NOMO-1 treated with DMSO at 0.1 percent for 48 hours (cell line): Measurements from ENCODE around the gene ZNF24.

Source experiments
- DNase-seq: peaks from one replicate; lab custom pipeline; 2025; ENCODE audit not compliant: unreplicated experiment; lab: John Stamatoyannopoulos, UW

The ZNF24 gene

DNA sequence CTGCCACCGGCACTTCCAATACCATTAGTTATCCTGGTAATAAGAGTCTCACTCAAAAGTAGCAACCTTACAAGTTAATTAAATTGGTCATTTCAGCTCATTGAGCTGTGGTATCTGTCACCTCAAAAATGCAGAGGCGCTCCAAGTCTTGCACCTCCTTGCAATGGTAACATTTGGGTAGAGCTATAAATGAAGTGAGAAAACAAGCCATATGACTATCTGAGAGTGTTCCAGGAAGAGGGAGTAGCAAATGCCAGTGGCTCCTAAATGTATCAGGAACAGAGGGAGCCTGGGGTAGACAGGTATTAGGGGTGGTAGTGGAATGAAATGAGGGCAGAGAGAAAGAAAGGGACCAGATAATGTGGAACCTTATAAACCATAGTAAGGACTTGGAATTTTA is 48.2 kb downstream of the ZNF24 start:
- DNase-seq, result no peak

DNA sequence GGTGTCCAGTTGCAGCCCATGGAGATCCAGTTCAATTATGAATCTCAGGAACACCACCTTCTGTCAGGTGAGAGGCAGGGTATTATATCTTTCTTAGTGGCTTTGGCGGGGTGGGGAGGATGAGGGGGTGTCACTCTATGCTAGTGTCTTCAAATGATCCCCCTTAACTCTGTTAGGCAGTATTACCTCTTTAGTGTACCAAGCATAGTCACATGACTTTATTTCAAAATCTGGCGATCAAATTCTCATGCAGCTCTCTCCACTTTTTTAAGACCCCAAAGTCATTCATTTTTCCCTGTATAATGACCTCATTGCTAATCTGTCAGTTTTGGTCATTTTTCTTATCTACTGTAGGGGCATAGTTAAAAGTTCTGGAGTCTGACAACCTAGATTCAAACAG is 53.1 kb downstream of the ZNF24 start:
- DNase-seq, result no peak

DNA sequence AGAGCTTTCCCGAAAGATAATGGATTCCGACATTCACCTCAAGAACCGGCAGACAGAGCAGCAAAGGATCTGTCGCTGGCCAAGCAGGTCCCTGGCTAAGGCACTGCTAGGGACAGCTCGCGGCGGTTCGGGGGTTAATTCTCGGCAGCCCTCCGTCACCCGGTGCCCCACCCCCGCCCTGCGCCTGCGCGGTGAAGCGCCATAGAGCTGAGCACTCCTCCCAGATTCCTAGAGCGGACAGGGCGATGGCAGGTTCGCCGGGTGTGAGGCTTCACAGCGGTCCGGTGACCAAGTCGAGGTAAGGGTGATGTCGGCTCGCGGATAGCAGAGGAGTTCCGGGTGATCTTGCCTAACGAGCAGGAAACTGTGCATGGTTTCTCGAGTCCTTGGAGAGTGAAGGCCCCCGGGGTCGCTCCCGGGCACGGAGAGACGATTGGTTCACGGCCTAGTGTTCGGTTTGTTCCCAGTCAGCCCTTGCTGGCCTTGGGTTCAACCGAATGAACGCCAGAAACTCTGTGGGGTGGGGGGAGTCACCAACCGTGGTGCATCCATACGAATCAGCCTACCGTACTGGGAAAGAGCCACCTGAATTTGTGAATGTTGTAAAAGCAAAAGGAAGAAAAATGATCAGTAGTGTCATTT is 54.0 kb downstream of the ZNF24 start, which contains the start of gene ZSCAN30:
Gene ZSCAN30 (minus strand): TSS at position 136 of the 642 bp plus-strand sequence. CDS start 25,877 bp downstream, outside the sequence.
- peak; percentile 89 for DNase-seq

DNA sequence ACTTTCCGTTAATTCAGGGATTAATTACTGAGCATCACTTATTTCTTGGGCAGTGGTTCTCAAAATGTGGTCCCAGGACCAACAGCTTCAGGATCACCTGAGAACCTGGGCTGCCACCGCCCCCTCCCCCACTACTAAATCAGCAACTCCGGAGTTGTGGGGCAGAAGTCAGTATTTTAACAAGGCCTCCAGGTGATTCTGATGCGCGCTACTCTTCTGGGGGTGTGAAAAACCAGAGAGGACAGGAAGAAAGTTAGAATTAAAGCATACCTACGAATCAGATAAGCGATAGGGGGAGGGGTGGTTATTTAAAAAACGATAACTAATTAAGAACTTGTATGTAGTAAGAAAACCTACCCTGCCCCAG is 54.5 kb downstream of the ZNF24 start:
- DNase-seq, result no peak

DNA sequence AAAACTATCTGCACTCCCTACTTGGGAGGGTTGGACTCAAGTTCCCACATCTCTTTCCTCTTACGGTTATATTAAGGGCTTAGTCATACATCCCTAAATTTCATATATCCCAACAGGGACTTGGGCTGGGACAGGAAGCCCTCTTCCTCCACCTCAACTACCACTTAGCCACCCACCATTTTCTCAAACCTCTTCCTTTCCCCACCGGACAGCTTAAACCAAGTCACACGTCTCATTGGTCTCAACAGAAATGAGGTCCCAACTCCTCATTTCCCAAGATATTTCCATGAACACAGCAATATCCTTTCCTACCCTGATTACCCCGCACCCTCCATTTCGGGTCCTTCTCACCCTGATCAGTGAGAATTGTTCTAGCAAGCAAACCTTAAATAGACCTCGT is 54.9 kb downstream of the ZNF24 start:
- DNase-seq, result no peak

DNA sequence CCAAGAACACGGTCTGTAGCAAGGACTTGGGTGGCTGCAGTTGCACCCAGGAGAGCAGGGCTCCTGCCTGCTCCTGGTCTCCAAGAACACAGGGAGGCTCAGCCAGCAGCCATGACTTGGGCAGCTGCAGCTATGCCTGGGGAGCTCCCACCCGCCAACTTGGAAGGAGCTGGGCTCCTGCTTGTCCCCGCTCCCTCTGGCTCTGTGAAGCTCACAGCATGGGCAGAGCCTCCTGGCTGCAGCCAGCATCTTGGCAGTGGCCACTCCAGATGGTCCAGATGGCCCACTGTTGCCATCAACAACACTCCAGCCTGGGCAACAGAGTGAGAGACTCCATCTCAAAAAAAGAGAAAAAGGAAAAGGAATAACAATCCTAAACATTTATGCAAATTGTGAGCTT is 59.4 kb downstream of the ZNF24 start:
- no peak for DNase-seq

DNA sequence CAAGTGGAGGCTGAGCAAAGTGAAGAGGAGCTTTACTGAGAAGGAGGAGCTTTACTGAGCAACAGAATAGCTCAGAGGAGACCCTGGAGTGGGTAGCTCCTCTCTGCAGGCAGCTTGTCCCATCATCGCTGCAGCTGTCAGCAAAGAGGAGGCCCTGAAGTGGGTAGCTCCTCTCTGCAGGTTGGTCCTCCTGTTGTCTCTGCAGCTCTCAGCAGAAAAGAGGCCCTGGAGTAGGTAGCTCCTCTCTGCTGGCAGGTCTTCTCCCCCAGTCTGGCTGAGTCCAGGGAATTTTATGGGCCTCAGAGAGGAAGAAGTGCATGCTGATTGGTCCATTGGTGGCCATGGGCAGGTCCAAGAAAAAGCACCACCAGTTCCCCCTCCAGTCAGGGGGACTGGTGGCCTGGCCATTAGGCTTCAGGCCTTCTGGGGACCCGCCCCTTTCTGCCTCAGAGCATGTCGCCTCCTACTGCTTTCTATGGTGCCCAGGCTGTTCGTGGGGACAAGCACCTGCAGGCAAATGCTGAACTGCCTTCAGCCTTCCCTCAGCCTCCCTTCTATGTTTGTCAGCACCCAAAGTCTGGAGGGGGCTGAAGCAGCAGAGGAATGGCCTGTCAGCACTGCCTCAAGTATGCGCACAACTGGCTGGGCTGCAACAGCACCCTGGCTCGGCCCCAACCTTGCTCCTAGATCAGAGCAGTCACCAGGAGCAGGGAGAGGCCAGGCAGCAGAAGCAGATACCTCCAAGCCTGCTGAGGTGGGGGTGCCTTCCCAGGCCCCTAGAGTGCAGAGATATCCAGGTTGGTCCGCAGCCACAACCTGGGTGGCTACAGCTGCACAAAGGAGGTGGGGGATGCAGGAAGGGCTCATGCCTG is 60.1 kb downstream of the ZNF24 start:
- no peak for DNase-seq

DNA sequence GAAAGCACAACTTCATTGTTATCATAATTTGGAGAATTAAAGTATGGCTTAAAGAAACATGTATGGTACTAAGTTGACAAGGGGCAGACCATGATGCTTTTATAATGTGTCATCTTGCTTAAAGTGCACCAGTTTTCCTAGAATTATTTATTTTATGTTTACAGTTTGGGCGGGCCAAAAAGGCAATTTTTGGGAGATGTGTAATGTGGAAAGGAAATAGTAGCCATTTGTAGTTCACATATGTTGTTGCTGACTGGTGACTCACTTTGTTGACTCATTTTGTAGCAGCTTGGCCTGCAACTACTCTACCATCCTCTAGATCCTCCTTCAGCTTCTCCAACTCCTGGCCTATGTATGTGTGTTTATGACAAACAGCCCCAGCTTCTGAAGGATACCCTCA is 61.9 kb downstream of the ZNF24 start:
- no peak for DNase-seq
